ENCODE measurements around the gene ST6GALNAC3. TPM values are rescaled to one million over a fixed set of nuclear protein-coding genes. Genes with fewer than 3 reads are reported as not detected.

The ST6GALNAC3 gene
- polyA plus RNA-seq, 2 of the 4 experiments (the other 2 are of a cell fraction), result 1.1 to 1.2 TPM

- no peak for TF ChIP-seq CHD4 (IDR thresholded peaks at IDR 0.05; ENCODE audit: borderline replicate concordance)
- TF ChIP-seq ELK1 (IDR thresholded peaks at IDR 0.05; ENCODE audit: low read depth, low read length), result no peak
- no peak for TF ChIP-seq ZSCAN20 (CRISPR knock-in tag; IDR thresholded peaks at IDR 0.05)
- no peak for TF ChIP-seq CHD2 (IDR thresholded peaks at IDR 0.05; ENCODE audit: low read length, partially characterized antibody)
- TF ChIP-seq HES2 (IDR thresholded peaks at IDR 0.05), result no peak
Measured at GRCh38 chr1:76029331-76029730, 45.2 kb upstream of the ST6GALNAC3 start (continued).

- 23% methylated on average over 2 of the region's 2 CpGs for WGBS (ENCODE audit: missing lambda C conversion rate)
- POLR2A ChIA-PET, result no interaction called here
Measured at GRCh38 chr1:76031496-76031895, 43.0 kb upstream of the ST6GALNAC3 start.

GRCh38 chr1:76033800-76034475 lies 40.6 kb upstream of the ST6GALNAC3 start:
- Histone ChIP-seq H3K4me2 (no peak overlapping the region), H3K4me3 (no peak overlapping the region), H3K4me1 (no peaks in the 10 kb centered on the region), H3K27ac (no peak overlapping the region), H3K9me3 (no peaks in the 10 kb centered on the region)
- FAIRE-seq, result no peak
- TF ChIP-seq EHMT2 (IDR thresholded peaks at IDR 0.05; ENCODE audit: low read depth) (no peak), FOSB (CRISPR knock-in tag; IDR thresholded peaks at IDR 0.05) (no peak), REST (IDR thresholded peaks at IDR 0.05) (no peak), NR3C1 (IDR thresholded peaks at IDR 0.05) (no peak), FOXS1 (CRISPR knock-in tag; IDR thresholded peaks at IDR 0.05) (no peak), HES2 (IDR thresholded peaks at IDR 0.05) (no peak), RCOR1 (IDR thresholded peaks at IDR 0.05; ENCODE audit: low read depth, low read length) (no peak), HMGXB4 (CRISPR knock-in tag; IDR thresholded peaks at IDR 0.05; ENCODE audit: borderline replicate concordance) (no peak), POLR2AphosphoS2 (conservative IDR thresholded peaks at IDR 0.05; ENCODE audit: low read length) (no peak), BHLHE40 (IDR thresholded peaks at IDR 0.05; ENCODE audit: low read depth, low read length) (no peak), PBX3 (IDR thresholded peaks at IDR 0.05) (no peak), MYC (IDR thresholded peaks at IDR 0.05; ENCODE audit: borderline replicate concordance, low read length) (no peak), EHF (CRISPR knock-in tag; IDR thresholded peaks at IDR 0.05) (no peak)
- DNase-seq (ENCODE audit: low read depth in 1 of 2, low spot score in 1 of 2), result no peak
- POLR2A ChIA-PET, result no interaction called here
- CTCF ChIA-PET, result interaction anchor here (1.2 to 2.2 kb wide), 4 partner anchors 10 to 125 kb away, joined by 3 to 6 read pairs (median 5); no protein-coding TSS in a partner anchor
- ATAC-seq, result no peak
- 55% methylated on average over 3 of the region's 3 CpGs for WGBS (ENCODE audit: missing lambda C conversion rate)

More at GRCh38 chr1:76031496-76031895, 43.0 kb upstream of the ST6GALNAC3 start:
- Histone ChIP-seq H3K9me3 (no peaks in the 10 kb centered on the region), H3K27ac (no peak overlapping the region), H3K4me2 (no peak overlapping the region), H3K4me1 (no peaks in the 10 kb centered on the region), H3K4me3 (no peak overlapping the region)
- no peak for FAIRE-seq
- TF ChIP-seq MAFK (IDR thresholded peaks at IDR 0.05; ENCODE audit: partially characterized antibody) (peak; percentile 56), RNF2 (IDR thresholded peaks at IDR 0.05; ENCODE audit: borderline replicate concordance, low read depth) (no peak)
- CTCF ChIA-PET, result no interaction called here
- no peak for ATAC-seq
- no peak for DNase-seq (ENCODE audit: low read depth in 1 of 2, low spot score in 1 of 2)

All from A549 (cell line).